ENCODE data around the gene FRMD4A.

The FRMD4A gene

DNA sequence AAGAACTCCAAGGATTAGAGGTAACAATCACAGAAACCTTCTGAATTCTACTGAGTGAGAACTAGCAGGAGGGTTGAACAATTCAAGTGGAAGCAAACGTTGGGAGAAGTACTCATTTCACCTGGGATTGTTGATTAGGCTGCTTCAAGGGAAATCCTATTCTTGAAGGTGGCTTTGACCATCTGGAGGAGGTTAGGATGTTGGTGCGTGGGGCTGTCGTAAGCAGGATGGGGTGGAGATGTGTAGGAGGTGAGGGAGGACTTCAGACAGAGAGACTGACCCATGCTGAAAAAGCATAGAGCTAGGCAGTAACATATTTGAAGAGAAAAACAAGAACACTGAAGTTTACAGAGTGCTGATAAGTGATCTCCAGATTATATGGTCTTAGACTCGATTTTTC lies 147.9 kb downstream of the FRMD4A start:
- DNase-seq = no peak

- no peak for DNase-seq
Measured at GRCh38 chr10:14181567-14181936, 149.2 kb downstream of the FRMD4A start.

DNA sequence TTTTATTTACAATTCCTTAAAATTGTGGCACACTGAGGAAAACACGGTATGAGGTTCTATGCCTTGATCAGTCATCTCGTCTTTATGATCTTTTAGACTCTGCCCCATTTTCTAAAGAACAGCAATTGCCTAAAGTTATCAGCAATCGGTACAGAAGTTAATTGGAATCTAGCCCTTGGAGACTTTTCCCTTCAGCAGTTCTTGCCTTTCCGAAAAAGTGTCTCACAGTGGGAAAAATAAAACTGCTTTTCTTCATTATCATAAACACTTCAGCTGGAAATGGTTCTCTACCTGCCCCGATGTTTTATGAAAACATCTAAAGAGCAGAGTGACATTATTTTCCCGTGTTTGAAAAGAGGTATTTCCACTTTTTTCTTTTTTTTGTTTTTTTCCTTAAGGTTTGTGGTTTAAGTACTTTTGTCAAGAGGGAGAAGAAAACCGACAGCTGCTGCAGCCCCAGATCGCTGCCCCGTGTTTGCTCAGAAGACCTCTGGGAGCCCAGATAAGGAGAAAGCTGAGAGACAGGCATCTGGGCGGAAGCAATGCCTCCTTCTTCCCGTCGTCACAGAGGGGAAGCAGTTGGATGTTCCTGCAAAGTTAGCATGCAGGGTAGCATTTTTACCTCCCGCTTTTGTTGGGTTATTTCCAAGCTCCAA lies 149.7 kb downstream of the FRMD4A start:
- no peak for DNase-seq

DNA sequence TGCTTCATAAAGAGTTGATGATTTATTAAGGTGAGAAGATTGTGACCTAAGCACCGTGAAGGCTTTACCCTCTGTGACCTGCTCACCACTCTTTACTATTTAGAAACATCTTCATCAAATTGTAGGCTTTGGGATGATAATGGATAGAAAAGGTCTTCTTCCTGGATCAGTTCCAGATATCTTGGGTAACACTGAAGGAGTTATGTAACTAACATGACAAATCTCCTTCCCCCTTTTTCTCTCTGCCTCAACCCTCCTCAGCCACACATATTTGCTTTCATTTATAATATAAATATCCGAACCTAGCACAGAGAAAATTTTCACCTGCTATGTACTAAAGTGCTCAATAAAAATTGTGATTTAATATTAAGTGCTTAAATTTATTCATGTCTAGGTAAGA lies 151.5 kb downstream of the FRMD4A start:
- no peak for DNase-seq

DNA sequence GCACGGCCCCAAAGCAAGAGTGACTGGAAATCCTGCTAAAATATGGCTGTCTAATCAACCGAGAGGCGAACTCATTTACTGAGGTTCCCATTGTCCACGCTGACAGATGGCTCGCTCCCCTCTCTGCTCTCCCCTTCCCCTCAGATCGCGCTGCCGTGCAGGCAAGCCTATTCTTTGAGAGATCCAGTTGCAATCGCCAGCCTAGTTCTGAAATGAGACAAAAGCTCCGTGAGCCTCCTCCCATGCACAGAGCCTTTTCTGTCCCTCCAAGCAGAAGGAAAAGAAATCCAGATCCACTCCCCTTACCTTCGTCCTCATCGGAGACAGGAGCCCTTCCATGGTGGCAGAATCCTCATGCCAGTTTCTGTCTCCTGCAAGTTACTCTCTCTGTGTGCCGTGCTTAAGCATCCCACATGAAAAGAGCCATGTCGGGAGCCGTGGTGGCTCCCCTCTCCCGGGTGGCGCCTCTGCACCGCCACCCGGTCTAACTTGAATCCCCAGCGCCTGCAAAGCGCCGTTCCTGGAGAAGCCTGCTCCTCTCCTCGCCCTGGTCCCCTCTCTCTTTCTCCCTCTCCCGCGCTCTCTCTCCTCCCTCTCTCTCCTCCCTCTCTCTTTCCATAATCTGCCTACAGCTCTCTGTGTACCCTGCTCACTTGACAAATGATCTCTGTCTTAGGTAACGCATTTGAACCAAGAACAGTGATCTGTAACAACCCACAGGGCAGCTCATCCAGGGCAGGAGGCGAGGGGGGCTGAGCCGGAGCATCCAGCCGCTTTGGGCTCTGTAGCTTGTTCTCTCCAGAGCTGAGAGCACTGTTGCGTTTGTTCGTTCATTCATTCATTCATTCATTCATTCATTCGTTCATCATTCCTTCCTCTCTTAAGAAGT lies 156.8 kb downstream of the FRMD4A start:
- DNase-seq = peak; percentile 49

DNA sequence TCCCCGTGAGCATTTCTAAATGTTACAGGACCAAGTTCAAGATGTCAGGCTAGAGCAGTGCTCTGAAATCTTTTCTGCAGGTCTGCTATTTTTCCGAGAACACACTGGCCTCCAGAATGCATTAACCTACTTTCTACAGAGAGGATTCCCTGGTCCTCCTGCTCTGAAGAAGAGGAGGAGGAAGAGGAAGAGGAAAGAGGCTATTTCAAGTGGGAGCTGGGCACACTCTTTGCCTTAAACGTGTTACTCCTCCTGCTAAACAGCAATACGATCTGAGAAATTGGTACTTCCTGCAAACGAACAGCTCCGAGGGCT lies 157.4 kb downstream of the FRMD4A start:
- peak; percentile 37 for DNase-seq

DNA sequence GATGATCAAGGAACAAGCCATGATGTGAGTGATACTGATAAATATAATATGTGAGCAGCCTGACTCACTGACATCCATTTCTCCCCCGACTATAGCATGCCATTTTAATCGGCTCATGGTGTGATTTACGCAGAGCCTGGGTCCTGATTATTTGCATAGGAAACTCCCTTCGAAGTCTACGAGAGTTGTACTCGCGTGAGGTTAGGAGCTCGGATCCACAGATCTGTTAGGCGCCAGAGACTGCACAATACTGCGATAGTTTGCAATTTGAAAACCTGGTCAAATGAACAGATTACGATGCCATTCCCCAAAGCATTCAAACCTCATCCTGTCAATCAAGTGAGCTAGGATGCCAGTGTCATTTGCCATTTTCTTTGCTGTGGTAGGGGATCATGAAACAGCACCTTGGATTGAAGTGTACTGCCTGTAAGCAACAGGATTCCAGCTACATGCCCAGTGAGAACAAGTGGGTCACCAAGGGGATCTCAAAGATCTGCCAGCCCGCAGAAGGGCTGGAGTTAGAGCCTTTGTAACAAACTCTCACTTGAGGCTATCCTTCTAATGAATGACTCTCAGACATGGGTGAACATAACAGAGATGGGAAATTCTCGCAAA lies 158.3 kb downstream of the FRMD4A start:
- DNase-seq = no peak

GRCh38 chr10:14171336-14171735 lies 159.4 kb downstream of the FRMD4A start:
- DNase-seq = no peak

GRCh38 chr10:14163377-14164086 lies 167.2 kb downstream of the FRMD4A start:
- DNase-seq = no peak

GRCh38 chr10:14162629-14163344 lies 167.9 kb downstream of the FRMD4A start:
- DNase-seq = no peak

DNA sequence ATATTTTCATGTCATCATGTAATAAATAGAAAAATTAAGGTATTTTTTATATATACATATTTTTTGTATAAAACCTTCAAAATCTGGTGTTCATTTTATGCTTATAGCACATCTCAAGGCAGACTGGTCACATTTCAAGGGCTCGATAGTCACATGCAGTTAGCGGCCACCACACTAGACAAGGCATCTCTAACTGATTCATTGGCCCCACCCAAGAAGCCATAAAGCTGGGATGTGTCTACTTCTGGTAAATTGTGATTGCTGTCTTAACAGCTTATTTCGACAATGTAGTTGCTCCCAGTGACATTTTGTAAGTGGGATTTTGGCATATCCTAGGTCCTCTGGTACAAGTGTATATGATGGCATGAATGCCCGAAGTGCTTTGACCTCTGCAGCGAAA lies 168.7 kb downstream of the FRMD4A start:
- DNase-seq = no peak

DNA sequence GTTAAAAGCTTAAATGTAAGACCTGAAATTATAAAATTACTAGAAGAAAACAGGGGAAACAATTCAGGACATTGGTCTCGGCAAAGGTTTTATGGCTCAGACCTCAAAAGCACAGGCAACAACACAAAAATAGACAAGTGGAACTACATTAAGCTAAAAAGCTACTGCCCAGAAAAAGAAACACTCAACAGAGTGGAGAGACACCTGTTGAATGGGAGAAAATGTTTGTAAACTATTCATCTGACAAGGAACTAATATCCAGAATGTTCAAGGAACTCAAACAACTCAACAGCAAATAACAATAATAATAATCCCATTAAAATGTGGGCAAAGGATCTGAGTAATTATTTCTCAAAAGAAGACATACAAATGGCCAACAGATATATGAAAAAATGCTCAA lies 170.4 kb downstream of the FRMD4A start:
- no peak for DNase-seq

DNA sequence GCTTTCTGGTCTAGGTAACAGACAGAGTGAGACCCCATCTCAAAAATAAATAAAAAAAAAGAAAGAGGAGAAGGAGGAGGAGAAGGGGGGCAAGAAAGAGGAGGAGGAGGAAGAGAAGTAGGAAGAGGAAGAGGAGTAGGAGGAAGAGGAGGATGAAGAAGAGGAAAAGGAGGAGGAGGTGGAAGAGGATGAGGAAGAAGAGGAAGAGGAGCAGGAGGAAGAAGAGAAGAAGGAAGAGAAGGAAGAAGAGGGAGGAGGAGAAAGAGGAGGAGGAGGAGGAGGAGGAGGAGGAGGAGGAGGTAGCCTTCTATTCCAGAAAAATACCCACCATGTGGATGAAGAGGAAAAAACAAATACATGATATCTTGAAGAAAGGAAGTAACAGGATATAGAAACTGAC lies 172.1 kb downstream of the FRMD4A start:
- no peak for DNase-seq

DNA sequence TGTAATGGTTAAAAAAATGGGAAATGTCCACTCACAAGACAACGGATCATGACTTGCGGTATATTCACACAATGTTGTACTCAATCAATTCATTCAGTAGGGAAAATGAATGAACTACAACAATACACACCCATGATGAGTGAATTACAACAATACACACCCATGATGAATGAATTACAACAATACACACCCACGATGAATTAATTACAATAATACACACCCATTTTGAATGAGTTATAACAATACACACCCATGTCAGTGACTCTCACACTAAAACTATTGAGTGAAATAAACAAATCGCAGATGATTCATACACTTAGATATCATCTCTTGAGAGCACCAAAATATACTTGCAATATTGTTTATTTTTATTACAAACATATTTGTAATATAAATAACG lies 174.6 kb downstream of the FRMD4A start:
- DNase-seq = no peak

DNA sequence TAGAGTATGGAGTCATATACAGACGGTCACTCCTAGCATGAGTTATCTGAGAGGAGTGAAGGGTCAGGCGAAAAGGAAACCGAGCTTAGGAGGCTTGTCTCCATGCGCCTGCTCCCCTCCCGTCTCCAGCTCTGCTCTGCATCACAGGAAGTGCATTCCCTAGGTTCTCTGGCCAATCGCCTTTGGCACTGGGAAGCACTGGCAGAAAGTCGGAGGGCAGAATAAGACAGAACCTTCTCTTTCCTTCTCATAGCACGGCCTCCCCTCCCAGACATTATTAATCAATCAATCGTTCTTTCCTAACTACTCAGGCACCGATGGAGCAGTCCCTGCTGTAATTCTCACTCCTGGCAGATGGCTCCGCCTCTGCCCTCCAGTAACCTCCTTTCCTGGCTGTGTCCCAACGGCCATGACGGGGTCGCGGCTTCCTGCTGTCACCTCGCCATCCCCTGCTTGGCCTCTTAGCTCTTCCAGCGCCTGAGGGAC lies 177.1 kb downstream of the FRMD4A start:
- no peak for DNase-seq

GRCh38 chr10:14151571-14151970 lies 179.2 kb downstream of the FRMD4A start:
- no peak for DNase-seq

GRCh38 chr10:14150526-14150925 lies 180.2 kb downstream of the FRMD4A start:
- no peak for DNase-seq

DNA sequence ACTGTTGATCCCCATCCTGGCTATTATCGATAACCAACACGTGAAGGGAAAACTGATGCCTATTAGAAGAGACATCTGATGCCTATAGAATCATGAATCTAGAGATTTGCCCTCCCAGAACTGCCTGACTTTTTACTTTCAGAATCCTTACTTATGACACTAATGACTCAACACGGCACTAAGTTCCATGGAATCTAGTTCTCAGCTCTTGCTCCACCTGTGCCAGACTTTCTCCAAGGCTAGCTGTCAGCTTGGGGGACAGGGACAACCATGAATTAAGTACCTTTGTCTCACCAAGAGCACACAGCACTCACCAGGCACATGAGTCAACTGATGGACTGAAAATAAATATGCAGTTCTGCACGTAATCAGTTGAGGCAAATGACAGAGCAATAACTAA lies 184.2 kb downstream of the FRMD4A start:
- DNase-seq = no peak

- DNase-seq = no peak
Measured at GRCh38 chr10:14146025-14146424, 184.7 kb downstream of the FRMD4A start.

DNA sequence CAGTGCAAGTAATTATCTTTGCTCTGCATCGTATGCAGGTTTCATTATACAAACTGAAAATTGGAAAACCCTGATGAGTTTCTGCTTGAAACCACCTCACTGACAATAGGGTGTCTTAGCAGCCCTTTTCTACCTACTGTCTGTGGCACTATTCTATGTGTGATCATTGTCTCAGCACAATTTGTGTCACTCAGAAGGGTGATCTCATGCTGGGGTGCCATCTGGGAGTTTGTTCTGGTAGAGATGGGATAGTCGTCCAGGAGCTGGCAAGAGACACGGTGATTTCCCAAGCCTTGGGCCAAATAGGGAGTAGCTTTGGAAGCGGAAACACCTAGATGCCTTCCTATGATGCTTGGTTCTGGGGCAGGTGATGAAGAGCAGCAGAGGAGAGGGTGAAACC lies 186.3 kb downstream of the FRMD4A start:
- DNase-seq = no peak

- no peak for DNase-seq
Measured at GRCh38 chr10:14142606-14143250, 188.0 kb downstream of the FRMD4A start.

GRCh38 chr10:14141283-14141682 lies 189.4 kb downstream of the FRMD4A start:
- DNase-seq = no peak

All from COR-L47 (cell line).